Loucy (cell line): Measurements from ENCODE around the gene KRTAP19-2.

Experiments used
- EZH2phosphoT487 ChIP-seq: fragments of 200-600 bp; IDR thresholded peaks from 2 replicates; pipeline ENCODE4 v1.6.1; 2018; ENCODE audit warnings: antibody characterized with exemption, mild to moderate bottlenecking, moderate library complexity, borderline replicate concordance
- TF ChIP-seq, protein P1 (sequence below): fragments of 200-600 bp; sonication (generic); conservative IDR thresholded peaks from 2 replicates; pipeline ENCODE4 v1.5.1; 2014; ENCODE audit warnings: mild to moderate bottlenecking, antibody characterized with exemption, low read length

- TF ChIP-seq, protein P1, sequence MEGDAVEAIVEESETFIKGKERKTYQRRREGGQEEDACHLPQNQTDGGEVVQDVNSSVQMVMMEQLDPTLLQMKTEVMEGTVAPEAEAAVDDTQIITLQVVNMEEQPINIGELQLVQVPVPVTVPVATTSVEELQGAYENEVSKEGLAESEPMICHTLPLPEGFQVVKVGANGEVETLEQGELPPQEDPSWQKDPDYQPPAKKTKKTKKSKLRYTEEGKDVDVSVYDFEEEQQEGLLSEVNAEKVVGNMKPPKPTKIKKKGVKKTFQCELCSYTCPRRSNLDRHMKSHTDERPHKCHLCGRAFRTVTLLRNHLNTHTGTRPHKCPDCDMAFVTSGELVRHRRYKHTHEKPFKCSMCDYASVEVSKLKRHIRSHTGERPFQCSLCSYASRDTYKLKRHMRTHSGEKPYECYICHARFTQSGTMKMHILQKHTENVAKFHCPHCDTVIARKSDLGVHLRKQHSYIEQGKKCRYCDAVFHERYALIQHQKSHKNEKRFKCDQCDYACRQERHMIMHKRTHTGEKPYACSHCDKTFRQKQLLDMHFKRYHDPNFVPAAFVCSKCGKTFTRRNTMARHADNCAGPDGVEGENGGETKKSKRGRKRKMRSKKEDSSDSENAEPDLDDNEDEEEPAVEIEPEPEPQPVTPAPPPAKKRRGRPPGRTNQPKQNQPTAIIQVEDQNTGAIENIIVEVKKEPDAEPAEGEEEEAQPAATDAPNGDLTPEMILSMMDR = no peak
- no peak for TF ChIP-seq EZH2phosphoT487
Observed at GRCh38 chr21:30502041-30502440, 14.8 kb upstream of the KRTAP19-2 start, which contains the start of gene KRTAP19-5.
